Stimulated activated CD8-positive, alpha-beta memory T cell treated with anti-CD3 and anti-CD28 coated beads, Interleukin-7, amount 100 ng/mL, for 24 hours (primary cell): ENCODE data around the gene KMT5C.
A peak's percentile ranks its signal among the peaks of the same experiment; 100 is the strongest.

Experiments
- DNase-seq: peaks from one replicate; pipeline ENCODE4 v3.0.0-alpha.2; 2020; ENCODE audit warnings: low read depth

KMT5C gene

GRCh38 chr19:55339105-55339888 lies at the start of gene KMT5C:
TSS of gene KMT5C (plus strand) at chr19:55339876. CDS start at chr19:55341937, 2,061 bp downstream.
- peak; percentile 100 for DNase-seq

- DNase-seq = no peak
Observed at GRCh38 chr19:55297267-55297666, 42.4 kb upstream of the KMT5C start.

GRCh38 chr19:55299991-55300390 lies 39.7 kb upstream of the KMT5C start:
- no peak for DNase-seq

DNA sequence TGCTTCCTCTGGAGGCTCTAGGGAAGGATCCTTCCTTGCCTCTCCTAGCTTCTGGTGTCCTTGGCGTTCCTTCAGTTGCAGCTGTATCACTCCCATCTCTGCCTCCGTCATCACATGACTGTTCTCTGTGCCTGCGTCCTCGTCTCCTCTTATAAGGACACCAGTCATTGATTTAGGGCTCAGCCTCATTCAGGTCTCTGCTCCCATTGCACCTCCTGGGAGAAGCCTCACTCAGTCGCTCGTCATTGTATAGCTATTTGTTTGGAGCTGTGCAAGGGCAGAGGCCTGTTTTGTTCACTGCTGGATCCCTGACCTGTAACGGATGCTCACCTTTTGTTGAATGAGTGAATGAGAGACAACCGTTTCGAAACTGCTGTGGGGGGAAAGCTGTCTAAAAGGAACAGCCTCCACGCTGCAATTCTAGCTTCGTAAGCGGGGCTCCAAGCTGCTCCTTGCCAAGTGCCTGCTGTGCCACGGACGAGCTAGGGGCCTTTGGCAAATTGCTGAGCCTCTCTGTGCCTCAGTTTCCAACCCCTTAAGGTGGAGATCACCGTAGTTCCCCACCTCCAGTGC lies 38.7 kb upstream of the KMT5C start:
- DNase-seq = no peak

DNA sequence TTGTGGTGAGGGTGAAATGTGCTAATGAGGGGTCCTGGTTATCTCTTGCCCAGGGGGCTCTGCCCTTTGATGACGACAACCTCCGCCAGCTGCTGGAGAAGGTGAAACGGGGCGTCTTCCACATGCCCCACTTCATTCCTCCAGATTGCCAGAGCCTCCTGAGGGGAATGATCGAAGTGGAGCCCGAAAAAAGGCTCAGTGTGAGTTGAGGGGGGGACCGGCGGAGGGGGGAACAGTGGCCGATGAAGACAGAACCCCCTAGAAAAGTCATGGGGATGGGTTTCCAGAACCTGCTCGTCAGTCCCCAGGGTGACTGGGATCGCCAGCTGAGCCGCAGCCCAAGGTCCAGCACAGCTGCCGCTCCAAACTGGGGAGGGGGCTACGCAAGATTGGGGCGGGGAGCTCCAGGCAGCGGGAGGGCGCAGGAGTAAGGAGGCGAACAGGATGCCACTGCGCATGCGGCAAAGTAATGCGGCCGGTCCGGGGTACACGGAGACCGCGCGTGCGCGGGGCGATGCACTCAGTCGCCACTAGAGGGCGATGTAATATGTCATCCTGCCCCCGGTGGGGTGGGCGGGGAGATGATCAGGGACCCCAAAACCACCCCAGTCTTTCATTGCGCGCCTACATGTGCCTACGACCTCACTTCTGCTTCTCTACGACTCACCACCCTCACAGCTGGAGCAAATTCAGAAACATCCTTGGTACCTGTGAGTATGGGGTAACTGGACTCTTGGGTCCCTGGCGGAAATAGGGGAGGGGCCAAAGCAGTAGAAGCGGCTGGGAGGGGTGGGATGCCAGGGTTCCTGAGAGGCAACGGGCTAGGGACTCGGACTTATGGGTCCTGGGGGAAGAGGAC lies 38.0 kb upstream of the KMT5C start:
- peak; percentile 98 for DNase-seq

DNA sequence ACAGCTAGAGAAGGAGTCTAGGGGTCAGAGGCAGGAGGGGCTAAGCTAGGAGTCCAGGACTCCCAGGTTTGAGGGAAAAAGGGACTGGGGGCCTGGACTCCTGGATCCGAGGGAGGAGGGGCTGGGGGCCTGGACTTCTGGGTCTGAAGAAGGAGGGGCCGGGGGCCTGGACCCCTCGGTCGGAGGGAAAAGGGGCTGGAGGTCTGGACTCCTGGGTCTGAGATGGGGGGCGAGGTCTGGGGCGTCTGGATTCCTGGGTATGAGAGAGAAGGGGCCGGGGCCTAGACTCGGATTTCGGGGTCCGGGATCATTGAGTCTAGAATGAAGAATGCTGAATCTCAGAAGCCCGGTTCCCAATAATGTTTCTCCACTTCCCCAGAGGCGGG lies 37.4 kb upstream of the KMT5C start:
- DNase-seq = no peak

DNA sequence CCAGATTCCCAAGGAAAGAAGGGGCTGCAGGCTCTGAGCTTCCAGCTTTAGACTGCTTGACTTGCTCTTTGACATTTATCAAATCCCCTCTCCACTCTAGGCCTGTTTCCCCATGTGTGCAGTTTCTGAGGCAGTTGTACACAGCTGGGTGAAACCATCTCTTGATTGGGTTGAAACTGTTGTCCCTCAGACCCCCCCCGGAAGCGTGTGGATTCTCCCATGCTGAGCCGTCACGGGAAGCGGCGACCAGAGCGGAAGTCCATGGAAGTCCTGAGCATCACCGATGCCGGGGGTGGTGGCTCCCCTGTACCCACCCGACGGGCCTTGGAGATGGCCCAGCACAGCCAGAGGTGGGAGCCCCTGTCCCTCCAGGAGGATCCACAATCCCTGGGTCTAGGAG lies 36.2 kb upstream of the KMT5C start:
- DNase-seq = no peak

DNA sequence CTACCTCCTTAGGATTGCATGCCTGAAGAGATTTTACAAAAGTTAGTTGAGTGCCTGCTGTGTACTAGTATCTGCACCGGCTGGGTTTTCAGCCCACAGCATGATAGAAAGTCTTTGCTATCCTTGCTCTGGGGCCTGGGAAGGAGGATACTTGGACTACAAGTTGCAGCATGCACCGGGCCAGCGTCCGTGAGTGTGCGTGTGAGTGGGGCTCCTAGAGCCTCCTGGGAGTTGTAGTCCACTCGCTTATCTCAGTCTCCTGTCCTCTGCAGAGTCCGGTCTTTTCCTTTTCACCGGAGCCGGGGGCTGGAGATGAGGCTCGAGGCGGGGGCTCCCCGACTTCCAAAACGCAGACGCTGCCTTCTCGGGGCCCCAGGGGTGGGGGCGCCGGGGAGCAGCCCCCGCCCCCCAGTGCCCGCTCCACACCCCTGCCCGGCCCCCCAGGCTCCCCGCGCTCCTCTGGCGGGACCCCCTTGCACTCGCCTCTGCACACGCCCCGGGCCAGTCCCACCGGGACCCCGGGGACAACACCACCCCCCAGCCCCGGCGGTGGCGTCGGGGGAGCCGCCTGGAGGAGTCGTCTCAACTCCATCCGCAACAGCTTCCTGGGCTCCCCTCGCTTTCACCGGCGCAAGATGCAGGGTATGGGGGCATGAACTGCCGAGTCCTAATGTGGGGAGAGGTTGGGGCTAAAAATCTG lies 35.2 kb upstream of the KMT5C start:
- DNase-seq = no peak

DNA sequence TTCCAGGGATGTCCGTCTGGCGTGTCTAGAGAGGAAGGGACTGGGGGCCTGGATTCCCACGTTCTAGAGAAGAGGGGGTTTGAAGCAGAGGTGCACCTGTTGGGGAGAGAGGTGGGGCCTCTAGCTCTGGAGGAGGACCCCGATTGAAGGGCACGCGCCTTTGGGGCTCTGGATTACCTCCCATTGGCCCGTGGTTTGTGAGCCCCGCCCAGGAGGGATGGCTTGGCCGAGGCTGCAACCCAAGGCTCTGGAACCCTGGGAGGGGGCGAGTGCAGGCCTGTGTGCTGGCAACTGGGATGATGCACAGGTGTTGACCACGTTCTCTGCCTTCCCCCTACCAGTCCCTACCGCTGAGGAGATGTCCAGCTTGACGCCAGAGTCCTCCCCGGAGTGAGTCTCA lies 34.7 kb upstream of the KMT5C start:
- DNase-seq = no peak

- DNase-seq = no peak
Observed at GRCh38 chr19:55305491-55305890, 34.2 kb upstream of the KMT5C start.

DNA sequence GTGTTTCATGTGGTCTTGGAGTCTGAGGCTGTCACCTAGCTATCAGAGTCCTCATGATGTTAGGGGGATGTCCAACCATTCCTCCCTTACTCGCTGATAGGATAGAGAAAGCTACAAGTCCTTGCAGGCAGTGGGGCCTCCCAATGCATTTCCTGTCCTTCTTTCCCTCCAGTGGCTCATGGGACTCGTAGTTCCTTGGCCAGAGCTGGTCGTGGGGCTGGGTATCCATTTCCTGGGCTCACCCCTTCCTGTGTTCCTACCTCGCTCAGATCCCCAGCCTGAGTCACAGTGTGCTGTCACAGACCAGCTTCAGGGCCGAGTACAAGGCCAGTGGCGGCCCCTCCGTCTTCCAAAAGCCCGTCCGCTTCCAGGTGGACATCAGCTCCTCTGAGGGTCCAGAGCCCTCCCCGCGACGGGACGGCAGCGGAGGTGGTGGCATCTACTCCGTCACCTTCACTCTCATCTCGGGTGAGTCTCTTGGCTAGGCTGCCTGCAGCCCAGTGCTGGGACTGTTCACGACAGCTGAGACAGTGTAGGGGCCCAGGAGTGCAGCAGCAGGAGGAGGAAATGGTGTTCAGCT lies 33.6 kb upstream of the KMT5C start:
- DNase-seq = no peak

DNA sequence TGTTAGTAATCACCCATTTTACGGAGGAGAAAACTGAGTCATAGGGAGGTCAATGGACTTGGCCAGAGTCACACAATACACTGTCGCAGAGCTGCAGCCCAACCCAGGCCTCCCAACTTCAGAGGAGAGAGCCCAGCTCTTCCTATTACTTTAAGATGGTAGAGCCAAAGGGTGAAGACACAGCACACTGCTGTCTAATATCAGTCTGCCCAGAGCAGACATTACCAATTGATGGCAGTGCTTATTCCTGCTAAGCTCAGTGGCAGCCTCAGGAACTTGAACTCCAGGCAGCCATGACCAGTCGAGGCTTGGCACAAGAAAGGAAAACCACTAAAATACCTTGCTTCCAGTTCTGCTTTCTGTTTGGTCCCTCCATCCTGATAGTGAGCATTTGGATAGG lies 33.0 kb upstream of the KMT5C start:
- DNase-seq = no peak

GRCh38 chr19:55308281-55308680 lies 31.4 kb upstream of the KMT5C start:
- no peak for DNase-seq

DNA sequence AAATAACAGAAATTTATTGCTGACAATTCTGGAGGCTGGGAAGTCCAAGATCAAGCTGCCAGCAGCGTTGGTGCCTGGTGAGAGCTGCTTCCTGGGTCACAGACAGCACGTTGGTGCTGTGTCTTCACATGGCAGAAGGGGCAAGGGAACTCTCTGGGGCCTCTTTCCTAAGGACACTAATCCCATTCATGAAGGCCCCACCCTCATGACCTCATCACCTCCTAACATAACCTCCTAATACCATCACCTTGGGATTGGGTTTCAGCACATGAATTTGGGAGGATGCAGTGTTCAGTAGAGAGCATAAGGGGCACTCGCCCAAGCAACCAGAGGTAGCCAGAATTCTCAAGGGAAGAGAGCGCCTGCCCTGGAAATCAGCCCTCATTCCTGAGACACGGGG lies 30.2 kb upstream of the KMT5C start:
- DNase-seq = no peak

DNA sequence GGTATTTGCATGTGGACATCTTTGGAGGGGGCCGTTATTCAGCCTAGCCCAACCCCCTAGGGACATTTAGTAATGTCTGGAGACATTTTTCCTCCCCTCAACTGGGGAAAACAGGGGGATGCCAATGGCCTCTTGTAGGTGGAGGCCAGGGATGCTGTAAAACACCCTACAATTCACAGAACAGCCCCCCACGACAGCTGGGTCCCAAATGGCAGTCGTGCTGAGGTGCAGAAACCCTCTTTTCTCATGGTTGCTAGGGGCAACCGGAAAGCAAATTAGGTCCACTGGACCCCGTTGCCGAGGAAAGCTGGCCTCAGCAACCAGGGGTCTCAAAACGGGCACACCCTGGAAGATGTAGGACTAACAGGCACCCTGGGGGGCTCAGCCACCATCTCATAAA lies 29.2 kb upstream of the KMT5C start:
- no peak for DNase-seq

DNA sequence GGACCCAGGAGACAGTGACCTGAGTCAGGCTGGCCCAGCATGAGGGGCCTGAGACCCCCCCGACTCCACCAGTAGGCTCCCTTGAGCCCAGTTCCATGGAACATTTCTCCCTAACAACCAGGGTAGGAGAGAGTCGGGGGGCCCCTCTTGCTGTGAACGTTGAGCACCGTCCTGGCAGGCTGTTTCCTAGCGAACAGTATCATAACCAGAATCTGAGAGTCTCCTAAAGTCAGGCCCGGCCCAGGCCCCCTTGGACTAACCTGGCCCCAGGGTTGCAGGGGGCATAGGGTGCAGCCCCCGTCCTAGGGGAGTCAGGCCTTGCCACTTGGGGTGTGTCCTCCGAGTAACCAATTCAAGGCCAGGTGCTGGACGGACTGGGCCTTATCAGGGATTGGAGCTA lies 28.3 kb upstream of the KMT5C start:
- DNase-seq = no peak

DNA sequence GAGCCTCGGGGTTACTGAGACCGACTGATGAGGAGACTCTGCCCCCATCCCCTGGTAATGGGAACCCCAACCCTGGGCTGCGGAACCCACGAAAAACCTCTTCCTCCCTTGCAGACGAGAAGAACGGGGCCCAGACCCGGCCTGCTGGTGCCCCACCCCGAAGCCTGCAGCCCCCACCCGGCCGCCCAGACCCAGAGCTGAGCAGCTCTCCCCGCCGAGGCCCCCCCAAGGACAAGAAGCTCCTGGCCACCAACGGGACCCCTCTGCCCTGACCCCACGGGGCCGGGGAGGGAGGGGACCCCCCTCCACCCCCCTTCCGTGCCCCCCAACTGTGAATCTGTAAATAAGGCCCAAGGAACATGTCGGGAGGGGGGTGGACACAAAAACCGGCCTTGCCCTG lies 27.9 kb upstream of the KMT5C start:
- no peak for DNase-seq

DNA sequence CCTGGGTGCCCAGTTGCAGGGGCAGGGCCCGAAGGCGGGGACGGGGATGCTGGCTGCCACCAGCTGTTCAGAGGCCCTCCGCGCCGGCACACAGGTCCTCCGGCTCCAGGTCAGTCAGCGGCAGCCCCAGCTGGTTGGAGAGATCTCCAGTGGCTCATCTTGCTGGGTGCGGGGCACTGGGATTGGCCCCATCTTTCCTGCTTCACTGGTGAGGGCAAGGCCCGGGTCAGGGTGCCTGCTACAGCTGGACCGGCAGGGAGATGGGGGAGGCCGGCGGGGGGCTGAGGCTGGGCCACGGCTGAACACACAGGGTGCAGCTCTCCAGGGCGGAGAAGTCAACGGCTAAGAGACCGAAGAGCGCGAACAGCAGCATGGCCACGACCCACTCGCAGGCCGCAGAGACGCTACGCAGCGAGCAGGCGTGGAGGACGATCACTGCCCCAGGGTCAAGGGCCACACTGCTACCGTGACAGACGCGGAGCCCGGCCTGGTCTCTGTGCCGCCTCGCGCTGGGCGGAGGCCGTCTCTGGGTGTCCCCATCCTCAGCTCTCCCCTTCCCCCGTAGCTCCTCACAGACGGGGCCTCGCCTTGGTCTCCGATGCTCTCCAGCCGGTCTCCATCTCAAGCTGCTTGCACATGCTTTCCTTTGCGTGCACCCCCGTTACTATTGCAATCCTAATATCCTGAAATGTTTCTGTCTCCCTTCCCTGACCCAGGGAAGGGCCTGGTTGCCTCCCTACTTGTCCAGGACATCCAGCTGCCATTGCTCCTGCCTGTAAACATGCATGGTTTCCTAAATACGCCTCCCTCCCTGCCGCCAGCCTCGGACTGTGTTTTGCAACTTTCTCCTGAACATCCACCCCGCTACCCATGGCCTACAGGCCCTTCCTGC lies 26.8 kb upstream of the KMT5C start:
- no peak for DNase-seq

- no peak for DNase-seq
Observed at GRCh38 chr19:55314396-55314795, 25.3 kb upstream of the KMT5C start.

GRCh38 chr19:55315956-55316525 lies 23.6 kb upstream of the KMT5C start:
- no peak for DNase-seq

DNA sequence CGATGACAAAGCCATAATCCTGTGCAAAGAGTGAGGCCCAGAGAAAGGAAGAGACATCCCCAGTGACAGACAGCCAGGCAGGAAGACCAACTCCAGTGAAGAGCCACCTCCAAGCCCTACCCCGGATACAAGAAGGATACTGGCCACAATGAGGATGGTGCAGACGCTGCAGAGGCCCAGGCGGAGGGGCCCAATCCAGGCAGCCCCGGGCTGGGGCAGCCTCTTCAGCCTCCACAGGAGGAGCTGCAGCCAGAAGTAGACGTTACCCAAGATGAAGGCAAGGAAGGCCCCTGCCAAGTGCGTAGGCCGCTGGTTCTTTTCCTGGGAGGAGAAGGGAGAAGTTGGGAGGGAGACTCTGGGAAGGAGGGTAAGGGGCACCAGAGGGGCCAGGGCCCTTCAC lies 23.0 kb upstream of the KMT5C start:
- no peak for DNase-seq
